ENCODE data around the gene FCSK.
"Not testable (repeated sequence)": the region's sequence is repeated elsewhere in the genome, so short reads cannot be mapped to it uniquely, and the experiment has no call there.

The FCSK gene

DNA sequence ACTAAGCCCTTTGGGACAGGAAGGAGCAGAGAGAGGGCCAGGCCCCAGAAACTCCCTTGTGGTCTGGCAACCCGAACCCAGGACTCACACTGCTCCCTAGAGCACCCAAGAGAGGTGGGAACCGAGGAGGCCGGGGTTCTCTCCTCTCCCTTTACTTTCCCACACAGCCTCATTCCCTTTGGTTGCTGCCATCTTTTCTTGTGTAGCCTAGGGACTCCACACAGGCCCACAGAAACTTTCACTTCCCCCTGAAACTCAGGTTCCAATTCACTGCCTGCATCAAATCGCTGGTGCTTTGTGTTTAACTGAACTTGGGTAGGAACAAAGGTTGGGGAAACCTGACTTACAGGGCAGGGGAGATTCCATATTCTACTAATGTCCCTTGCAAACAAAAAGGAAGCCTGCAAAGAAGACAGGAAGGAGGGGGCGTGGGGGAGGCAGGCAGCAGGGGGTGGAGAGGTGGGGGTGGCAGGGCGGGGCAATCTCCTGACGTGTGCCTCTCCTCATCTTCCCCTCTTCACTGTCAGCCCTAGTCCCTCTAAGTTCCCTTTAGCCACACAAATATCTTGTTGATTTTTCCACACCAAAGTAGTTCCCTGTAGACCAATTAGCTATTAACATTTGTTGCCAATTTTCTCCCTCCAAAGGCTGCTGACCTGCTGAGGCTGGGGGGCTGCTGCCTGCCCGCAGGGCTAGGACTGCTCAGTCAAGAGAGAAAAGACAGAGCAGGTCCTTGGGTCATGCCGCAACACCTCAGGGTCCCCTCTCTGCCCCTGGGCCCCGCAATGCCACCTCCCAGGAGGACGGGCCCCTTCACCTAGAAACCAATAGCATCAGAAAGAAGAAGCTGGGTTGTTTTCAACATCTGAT lies 23.5 kb upstream of the FCSK start:
- H3K4me3 ChIP-seq (ENCODE audit: low read depth, low read length) = no peak overlapping the region
- DNase-seq (ENCODE audit: low read depth) = no peak

DNA sequence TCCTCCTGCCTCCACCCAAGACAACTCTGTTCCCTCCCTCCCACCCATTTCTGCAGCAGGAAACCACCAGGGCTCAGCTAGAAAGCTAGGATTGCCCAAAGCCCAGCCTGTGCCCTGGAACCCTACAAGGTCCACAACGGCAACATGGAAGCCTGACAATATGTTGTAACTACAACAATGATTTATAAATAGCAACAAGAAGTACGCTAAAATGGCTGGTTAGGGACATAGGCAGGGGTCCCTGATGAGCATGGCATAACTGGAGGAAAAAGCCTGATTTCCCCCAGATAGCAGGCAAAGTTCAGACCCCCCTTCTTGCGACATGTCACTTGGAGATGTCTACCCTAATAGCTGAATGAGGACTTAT lies 22.1 kb upstream of the FCSK start:
- DNase-seq (ENCODE audit: low read depth) = no peak
- H3K4me3 ChIP-seq (ENCODE audit: low read depth, low read length) = no peak overlapping the region

DNA sequence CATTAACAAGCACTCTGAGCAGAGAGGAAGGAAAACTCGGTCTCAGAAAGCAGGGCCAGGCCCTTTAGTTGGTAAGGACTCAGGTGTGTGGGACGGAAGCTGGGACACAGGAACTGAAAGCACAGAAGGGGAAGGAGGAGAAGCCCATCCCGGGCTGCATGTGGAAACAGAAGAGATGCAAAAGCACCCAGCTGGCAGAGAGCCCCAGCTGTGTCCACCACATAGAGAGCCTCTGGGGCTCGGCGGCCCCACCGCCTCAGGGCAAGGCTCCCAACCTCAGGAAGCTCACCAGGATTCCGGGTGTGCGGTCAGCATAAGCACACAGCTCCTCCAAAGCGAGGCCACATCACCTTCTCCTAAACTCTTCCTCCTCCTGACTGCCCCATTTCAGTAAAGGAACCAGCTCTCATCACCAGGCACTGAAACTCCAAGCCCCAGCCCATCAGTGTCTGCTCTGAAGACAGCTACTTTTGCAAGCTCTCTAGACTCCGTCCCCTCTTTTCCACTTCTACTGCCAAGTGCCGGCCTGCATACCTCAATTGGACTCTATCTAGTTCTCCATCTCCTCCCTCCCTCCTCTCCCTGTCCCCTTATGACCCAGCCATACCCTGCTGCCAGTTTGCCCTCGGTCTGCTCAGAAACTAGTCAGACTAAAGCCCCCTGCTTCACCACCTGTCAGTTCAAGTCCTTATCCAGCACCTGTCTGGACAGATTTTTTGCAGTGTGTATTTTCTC lies 21.5 kb upstream of the FCSK start:
- no peak for DNase-seq (ENCODE audit: low read depth)

DNA sequence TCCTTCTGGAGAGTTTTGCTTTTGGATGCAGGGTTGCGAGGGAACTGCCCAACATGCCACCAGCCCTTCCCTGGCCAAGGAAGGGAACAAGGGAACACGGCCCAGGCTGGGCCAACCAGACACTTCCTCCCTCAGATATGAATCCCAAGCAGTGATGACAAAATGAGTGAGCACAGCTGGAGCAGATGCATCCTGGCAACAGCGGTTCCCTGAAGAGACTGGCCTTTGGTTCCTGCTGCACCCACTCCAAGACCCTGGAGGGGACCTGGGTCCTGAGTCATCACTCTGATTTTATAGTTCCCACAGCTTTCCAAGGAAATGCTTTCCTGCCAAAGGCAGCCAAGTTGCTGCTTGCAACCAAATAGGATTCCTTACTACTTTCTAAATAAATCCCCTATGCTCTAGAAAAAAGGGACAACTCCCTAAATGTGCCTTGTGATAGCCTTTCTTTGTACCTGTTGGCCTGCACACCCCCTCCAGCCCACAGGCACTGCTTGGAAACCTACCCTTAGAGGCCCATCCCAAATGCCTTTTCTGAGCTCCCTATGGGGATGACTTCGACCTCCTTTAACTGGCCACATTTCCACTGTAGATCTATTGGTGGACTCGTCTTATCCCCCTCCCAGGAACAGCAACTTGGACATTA lies 20.8 kb upstream of the FCSK start:
- DNase-seq (ENCODE audit: low read depth) = peak; percentile 75
- H3K4me3 ChIP-seq (ENCODE audit: low read depth, low read length) = no peak overlapping the region

More for the DNA sequence above, 21.5 kb upstream of the FCSK start:
- H3K4me3 ChIP-seq (ENCODE audit: low read depth, low read length) = no peak overlapping the region

DNA sequence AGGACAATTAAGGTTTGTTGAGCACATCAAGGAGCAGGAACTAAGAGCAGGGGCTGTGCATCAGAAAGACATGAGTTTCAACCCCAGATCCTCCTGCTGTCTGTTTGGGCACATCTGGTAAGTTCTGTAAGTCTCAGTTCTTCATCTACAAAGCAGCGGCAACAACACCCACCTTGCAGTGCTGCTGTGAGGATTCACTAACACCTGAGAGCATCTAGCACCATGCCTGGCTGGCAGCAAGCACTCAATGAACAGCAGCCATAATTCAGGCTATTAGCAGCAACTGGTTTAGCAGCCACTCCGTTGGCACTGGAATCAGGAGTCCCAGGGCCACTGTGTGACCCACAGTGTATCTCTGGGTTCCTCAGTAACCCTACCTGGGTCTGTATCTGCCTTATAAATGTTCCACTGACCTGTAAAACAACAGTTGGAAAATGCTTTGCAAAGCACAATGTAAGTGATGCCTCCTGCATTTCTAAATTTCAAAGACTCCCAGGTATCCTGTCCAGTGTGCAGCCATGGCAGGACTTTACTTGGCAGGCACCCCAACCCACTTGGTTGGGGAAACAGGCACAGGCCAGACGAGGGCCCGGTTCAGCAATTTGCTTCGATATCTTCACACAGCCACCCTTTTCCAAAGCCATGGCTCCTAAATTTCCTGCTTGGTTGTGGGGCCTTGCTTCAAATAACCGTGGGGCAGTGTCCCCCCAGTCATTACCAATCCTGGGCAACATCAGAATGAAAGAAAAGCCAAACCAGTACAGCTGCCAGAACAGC lies 19.7 kb upstream of the FCSK start:
- no peak overlapping the region for H3K4me3 ChIP-seq (ENCODE audit: low read depth, low read length)
- no peak for DNase-seq (ENCODE audit: low read depth)

DNA sequence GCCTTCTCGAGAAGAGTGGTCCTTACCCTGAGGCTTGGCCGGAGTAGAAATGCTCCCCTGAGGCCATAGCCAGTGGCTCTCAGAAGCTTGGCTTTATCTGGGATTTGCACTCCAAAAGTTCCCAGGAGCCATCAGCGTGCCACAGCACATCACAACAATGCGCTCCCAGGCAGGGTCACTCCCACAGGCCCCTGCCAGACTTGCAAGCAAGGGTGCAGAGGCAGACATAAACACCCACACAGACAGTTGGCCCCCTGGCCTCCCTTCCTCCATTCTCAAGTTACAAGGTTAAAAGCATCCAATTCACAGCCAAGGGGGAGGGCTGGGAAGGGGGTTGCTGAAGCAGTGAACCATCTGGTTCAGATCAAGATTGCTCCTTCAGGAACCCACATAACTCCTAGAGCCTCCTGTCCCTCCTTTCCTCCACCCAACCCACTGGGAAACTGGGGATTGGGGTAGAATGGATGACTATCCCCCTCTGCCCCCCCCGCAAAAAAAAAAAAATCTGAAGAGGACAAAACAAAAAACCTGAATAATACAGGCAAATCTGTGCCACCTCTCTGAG lies 17.3 kb upstream of the FCSK start:
- DNase-seq (ENCODE audit: low read depth) = peak; percentile 88
- peak overlapping the region; percentile 90 for H3K4me3 ChIP-seq (ENCODE audit: low read depth, low read length)

DNA sequence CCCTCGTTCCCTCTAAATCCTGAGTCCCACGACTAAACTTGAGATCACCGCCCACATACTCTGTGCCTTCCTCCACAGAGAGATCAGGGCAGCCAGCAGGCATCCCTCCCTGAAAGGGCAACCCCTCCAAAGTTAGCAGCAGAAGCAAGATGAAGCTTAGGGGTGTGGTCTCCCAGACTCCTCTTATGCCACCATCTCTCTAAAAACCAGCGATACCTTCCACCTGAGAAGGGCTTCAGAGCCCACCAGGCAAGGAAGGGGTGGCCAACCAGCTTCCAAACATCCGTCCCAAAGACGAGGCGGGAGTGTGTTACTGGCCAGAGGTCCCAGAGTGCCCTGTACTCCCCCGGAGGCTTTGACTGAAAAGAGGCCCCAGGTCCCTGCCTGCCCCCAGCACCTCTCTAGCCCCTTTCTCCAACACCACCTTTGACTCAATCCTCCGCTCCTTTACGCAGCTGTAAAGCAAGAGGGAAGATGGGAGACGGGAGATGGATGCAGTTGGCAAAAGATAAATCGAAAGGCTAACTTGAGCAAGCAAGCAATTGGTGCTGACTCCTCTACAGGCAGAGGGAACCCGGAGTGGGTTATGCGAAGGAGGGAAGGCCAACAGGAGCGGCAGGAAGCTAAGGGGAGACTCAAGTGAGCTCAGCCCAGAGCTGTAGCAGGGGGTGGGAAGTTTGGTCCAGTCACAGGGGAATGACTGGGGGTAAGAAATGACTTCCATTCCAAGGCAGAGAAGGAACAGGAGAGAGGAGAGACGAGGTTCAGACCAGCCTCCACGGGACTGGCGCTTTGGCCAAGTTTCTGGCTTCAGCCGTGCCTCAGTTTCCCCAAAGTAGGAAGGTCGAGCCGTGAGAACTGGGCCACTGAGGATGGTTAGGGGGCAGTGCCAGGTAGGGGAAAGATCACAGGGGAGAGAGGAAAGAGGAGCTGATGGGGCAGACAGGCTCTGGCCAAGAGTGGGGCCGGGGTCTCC lies 16.5 kb upstream of the FCSK start:
- H3K4me3 ChIP-seq (ENCODE audit: low read depth, low read length) = peak overlapping the region; percentile 90
- DNase-seq (ENCODE audit: low read depth) = peak; percentile 30

DNA sequence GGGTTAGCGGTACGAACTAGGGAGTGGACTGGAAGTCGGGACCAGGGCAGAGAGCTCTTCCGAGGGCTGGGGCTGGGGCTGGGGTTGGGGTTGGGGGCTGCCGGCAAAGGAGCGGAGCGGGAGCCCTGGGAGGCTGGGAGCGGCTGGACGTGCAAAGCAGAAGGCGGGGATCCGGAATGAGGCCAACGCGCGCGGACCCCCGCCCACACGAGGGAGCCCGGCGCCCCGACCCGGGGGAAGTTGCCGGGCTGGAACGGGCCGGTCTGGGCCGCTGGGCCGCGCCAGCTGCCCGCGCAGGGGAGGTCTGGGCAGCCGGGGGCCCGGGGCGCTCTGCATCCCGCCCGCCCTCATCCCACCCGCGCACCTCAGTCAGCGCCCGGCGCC lies 15.8 kb upstream of the FCSK start:
- no peak for DNase-seq (ENCODE audit: low read depth)
- H3K4me3 ChIP-seq (ENCODE audit: low read depth, low read length) = peak overlapping the region; percentile 90

DNA sequence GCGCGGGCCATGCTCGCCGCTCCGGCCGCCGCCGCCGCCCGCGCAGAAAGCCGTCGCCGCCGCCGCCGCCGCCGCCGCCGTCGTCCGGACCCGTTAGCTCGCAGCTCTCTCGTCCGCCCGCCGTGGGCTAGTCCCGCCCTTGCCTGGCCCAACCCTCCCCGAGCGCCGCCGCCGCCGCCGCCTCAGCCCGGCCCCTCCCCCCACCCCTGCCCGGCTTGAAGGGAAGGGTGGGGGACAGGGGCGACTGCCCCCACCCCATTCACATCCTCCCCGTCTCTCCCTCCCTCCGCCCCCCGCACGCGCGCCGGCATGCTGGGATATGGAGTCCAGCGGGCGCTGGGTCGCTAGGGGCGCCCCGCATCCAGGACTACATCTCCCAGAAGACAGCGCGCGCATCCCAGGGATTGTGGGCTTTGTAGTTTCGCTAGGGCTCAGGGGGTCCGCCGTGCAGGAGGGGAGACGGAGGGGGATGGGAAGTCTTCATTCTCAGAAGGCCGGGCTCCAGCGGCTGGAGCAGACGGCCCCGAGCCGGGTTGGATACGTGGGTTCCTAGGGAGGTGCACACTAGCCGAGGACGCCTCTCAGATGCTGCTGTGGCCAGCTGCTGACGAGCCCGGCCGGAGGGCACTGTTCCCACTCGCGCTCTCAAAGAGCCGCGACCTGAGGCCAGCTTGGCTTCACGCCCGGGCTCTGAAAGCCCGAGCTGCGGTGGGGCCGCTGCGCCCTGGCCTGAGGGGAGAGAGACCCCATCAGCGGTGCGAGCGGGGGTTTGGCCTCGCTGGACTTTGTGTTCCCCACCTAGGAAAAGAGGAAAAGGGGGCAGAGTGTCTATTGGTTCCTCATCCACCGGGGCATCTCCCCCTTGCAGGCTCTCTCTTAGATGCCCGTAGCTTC lies 15.2 kb upstream of the FCSK start, which contains the start of gene ST3GAL2:
Gene ST3GAL2, minus strand, starts transcription at position 132 of the 894 bp plus-strand sequence. CDS start 40,570 bp downstream, outside the sequence.
- peak; percentile 80 for DNase-seq (ENCODE audit: low read depth)
- H3K4me3 ChIP-seq (ENCODE audit: low read depth, low read length) = peak within 1 kb of the TSS; percentile 90

DNA sequence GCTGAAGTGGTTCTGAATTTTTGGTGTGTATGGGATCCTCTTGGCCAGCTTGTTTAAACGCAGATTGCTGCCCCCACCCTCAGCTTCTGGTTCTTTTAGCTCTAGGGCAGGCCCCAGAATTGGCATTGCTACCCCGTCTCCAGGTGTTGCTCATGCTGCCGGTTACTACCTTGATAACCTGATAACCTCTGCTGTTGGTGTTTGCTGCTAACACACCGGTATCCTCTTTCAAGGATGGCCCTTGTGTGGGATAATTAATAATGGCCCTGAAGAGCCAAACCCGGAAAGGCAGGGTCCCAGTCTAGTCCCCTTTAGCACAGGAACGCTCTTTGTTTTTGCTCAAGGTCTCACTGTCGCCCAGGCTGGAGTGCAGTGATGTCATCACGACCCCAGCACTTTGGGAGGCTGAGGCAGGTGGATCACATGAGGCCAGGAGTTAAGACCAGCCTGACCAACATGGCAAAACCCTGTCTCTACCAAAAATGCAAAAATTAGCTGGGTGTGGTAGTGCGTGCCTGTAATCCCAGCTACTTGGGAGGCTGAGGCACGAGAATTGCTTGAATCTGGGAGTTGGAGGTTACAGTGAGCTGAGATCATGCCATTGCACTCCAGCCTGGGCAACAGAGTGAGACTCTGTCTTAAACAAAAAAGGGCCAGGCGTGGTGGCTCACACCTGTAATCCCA lies 14.2 kb upstream of the FCSK start:
- H3K4me3 ChIP-seq (ENCODE audit: low read depth, low read length) = no peak overlapping the region
- no peak for DNase-seq (ENCODE audit: low read depth)

DNA sequence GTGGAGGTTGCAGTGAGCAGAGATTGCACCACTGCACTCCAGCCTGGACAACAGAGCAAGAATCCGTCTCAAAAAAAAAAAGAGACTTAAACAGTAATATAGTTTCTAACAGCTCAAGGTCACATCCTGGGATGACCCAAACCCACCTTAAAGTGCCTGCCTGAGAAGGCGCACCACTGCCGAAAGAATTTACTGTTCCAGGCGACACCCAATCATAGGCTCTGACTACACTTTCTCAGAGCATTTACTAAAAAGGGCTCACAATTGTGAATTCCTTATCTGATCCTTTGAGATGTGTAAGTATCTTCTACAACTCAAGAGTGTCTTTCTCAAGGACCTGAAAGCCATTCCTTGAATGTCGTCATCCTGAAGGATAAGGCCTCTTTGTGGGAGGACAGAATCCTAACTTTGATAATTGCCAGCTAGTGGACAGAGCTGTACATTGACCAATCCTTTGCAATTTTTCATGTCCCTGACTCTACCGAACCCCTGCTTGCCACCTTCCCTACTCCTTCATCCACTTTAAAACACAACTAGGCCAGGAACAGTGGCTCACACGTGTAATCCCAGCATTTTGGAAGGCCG lies 12.9 kb upstream of the FCSK start:
- no peak for DNase-seq (ENCODE audit: low read depth)
- no peak overlapping the region for H3K4me3 ChIP-seq (ENCODE audit: low read depth, low read length)

DNA sequence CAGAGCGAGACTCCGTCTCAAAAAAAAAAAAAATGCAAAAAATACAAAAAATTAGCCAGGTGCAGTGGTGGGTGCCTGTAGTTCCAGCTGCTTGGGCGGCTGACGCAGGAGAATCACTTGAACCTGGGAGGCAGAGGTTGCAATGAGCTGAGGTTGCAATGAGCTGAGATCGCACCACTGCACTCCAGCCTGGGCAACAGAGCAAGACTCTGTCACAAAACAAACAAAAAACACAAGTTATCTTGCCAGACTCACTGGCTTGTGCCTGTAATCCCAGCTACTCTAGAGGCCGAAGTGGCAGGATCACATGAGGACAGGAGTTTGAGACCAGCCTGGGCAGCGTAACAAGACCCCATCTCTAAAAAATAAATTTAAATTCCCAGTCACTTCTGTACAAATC lies 12.1 kb upstream of the FCSK start:
- no peak overlapping the region for H3K4me3 ChIP-seq (ENCODE audit: low read depth, low read length)
- DNase-seq (ENCODE audit: low read depth) = no peak

DNA sequence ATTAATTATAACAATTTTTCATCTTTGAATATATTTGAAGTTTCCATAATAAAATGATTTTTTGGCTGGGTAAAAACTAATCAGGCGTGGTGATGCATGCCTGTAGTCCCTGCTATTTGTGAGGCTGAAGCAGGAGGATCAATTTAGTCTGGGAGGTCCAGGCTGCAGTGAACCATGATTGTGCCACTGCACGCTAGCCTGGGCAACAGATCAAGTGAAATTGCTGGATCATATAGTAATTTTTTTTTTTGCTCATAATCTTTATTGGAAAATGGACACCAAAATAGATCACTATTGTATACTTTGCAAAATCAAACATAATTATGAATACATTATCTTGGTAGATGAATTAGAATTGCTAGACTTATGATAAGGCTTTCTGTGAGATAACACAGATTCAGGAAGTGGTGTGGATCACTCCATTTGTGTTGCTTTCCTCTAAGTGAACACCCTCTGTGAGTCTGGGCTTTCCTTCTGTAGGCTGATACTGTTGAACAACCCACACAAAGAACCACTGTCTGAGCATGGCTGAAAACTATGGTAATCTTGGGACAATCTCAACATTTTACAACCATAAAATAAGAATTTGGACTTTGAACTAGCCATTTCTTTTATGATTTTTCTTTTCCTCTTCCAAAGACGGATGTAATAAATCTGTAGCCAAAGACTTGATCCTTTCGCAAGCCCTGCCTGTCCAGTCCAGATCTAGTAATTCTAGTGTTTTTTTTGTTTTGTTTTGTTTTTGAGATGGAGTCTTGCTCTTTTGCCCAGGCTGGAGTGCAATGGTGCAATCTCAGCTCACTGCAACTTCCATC lies 9.9 kb upstream of the FCSK start:
- DNase-seq (ENCODE audit: low read depth) = no peak
- no peak overlapping the region for H3K4me3 ChIP-seq (ENCODE audit: low read depth, low read length)

DNA sequence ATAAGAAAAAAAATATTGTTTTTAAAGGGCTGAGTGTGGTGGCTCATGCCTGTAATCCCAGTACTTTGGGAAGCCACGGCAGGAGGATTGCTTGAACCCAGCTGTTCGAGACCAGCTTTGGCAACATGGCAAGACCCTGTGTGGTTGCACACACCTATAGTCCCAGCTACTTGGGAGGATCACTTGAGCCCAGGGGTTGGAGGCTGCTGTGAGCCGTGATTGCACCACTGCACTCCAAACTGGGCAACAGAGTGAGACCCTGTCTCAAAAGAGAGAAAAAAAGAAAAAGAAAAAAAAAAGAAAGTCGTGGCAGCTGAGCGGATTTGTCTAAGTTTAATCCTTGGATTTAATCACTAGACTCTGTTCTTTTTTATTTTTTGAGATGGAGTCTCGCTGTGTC lies 6.3 kb upstream of the FCSK start:
- H3K4me3 ChIP-seq (ENCODE audit: low read depth, low read length) = no peak overlapping the region
- DNase-seq (ENCODE audit: low read depth) = no peak

DNA sequence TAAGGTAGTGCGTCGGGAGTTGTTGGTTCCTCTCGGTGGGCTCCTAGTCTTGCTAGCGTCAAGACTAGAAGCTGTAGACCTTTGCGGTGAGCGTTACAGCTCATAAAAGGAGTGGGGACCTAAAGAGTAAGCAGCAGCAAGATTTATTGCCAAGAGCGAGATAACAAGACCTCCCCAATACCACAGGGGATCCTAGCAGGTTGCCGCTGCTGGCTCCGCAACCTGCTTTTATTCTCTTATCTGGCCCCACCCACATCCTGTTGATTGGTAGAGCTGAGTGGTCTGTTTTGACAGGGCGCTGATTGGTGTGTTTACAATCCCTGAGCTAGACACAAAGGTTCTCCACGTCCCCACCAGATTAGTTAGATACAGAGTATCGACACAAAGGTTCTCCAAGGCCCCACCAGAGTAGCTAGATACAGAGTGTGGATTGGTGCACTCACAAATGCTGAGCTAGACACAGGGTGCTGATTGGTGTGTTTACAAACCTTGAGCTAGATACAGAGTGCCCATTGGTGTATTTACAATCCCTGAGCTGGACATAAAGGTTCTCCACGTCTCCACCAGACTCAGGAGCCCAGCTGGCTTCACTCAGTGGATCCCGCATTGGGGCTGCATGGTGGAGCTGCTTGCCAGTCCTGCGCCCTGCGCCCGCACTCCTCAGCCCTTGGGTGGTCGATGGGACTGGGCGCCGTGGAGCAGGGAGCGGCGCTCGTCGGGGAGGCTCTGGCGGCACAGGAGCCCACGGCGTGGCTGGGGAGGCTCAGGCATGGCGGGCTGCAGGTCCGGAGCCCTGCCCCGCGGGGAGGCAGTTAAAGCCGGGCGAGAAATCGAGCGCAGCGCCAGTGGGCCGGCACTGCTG lies 4.0 kb upstream of the FCSK start:
- not testable (repeated sequence) for H3K4me3 ChIP-seq (ENCODE audit: low read depth, low read length)

More for the DNA sequence above, 4.0 kb upstream of the FCSK start:
- not testable (repeated sequence) for DNase-seq (ENCODE audit: low read depth)

Measured in skeletal muscle cell (primary cell).